ENCODE results near the gene GRIK4. TPM values are rescaled to one million over a fixed set of nuclear protein-coding genes. Genes with fewer than 3 reads are reported as not detected.

GRIK4 gene
- total and polyA plus RNA-seq, 2 donors (not counting 1 experiment from before 2014, with no cell fraction given): 0.12 to 0.27 TPM

GRCh38 chr11:120499859-120500258 lies 11.7 kb upstream of the GRIK4 start:
- Histone ChIP-seq H3K27me3 (replicated peaks in 1 of 4; ENCODE audit: control extremely low read depth in 1 of 4, control insufficient read depth in 3 of 4, insufficient read depth in 4 of 4, low read length in 3 of 4) (peaks cover 0 to 13% (median 6%) of the 10 kb centered on the region in 4 experiments), H3K4me1 (ENCODE audit: control insufficient read depth in 2 of 2, insufficient read depth in 2 of 2, low read length in 2 of 2) (no peaks in the 10 kb centered on the region), H3K4me3 (ENCODE audit: control extremely low read depth in 1 of 5, extremely low read depth in 1 of 5, insufficient read depth in 1 of 5, low read depth in 2 of 5, low read length in 4 of 5) (no peak overlapping the region), H3K9me3 (ENCODE audit: control extremely low read depth in 1 of 3, control insufficient read depth in 2 of 3, insufficient read depth in 1 of 3, low read length in 2 of 3) (no peaks in the 10 kb centered on the region), H3K27ac (ENCODE audit: low read length in 2 of 2) (no peak overlapping the region), H3K4me2 (replicated peaks; ENCODE audit: low read depth, low read length, poor library complexity, severe bottlenecking) (no peak overlapping the region), H2AFZ (ENCODE audit: insufficient read depth, low read depth, low read length, poor library complexity, severe bottlenecking) (no peak overlapping the region), H3K79me2 (ENCODE audit: control insufficient read depth, insufficient read depth, low read length) (no peaks in the 10 kb centered on the region), H4K20me1 (ENCODE audit: control insufficient read depth, insufficient read depth, low read length, poor library complexity, severe bottlenecking) (no peaks in the 10 kb centered on the region), H3K9ac (ENCODE audit: low read length) (no peak overlapping the region), H3K36me3 (replicated peaks in 1 of 2; ENCODE audit: control extremely low read depth in 1 of 2, control insufficient read depth in 1 of 2, extremely low read depth in 1 of 2, insufficient read depth in 2 of 2, low read length in 1 of 2) (no peaks in the 10 kb centered on the region)
- POLR2A ChIA-PET: no interaction called here
- Mint-ChIP-seq H3K27ac (no peak overlapping the region), H3K4me3 (no peak overlapping the region), H3K9me3 (ENCODE audit: insufficient read depth) (no peaks in the 10 kb centered on the region), H3K4me1 (no peaks in the 10 kb centered on the region), H3K27me3 (peaks cover 52% of the 10 kb centered on the region)
- 82% methylated on average over 2 of the region's 5 CpGs for WGBS (ENCODE audit: insufficient coverage)
- CTCF ChIA-PET: interaction anchor here (0.7 kb wide), 1 partner anchor 12 kb away, joined by 5 read pairs; the partner anchor contains the start of gene GRIK4
- intact Hi-C loops (cut with micrococcal nuclease): no loop called here
- DNase-seq: no peak
- no peak for ATAC-seq (ENCODE audit: low read depth)
- no peak for TF ChIP-seq EZH2 (IDR thresholded peaks at IDR 0.05; ENCODE audit: borderline replicate concordance, insufficient read depth, low read depth, low read length, poor library complexity, severe bottlenecking)
- TF ChIP-seq, protein P1, sequence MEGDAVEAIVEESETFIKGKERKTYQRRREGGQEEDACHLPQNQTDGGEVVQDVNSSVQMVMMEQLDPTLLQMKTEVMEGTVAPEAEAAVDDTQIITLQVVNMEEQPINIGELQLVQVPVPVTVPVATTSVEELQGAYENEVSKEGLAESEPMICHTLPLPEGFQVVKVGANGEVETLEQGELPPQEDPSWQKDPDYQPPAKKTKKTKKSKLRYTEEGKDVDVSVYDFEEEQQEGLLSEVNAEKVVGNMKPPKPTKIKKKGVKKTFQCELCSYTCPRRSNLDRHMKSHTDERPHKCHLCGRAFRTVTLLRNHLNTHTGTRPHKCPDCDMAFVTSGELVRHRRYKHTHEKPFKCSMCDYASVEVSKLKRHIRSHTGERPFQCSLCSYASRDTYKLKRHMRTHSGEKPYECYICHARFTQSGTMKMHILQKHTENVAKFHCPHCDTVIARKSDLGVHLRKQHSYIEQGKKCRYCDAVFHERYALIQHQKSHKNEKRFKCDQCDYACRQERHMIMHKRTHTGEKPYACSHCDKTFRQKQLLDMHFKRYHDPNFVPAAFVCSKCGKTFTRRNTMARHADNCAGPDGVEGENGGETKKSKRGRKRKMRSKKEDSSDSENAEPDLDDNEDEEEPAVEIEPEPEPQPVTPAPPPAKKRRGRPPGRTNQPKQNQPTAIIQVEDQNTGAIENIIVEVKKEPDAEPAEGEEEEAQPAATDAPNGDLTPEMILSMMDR (IDR thresholded peaks at IDR 0.05): no peak

DNA sequence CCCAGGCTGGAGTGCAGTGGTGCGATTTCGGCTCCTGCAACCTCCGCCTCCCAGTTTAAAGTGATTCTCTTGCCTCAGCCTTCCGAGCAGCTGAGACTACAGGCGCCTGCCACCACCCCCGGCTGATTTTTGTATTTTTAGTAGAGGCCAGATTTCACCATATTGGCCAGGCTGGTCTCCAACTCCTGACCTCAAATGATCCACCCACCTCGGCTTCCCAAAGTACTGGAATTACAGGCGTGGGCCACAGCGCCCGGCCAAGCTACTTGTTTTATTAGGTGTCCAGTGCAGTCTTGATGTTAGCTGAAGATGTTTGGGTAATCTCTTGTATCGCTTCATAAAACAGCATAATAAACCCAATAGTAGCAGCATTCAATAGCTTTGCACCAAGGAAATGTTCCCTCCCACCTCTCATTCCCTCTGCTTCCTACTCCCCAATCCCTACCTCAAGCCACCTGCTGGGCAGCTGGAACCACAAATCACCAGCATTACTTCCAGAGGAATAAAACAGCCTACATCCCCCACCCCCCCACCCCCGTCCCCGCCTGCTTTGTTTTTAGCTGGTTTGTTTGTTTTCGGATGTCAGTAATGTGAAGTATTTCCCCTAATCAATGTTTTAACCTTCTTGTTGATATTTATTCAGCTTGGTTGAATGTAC lies 11.0 kb upstream of the GRIK4 start:
- H3K9ac ChIP-seq (ENCODE audit: low read length): no peak overlapping the region
- ChIA-PET CTCF (no interaction called here), POLR2A (no interaction called here)

More for the DNA sequence above, 11.0 kb upstream of the GRIK4 start:
- no peak for TF ChIP-seq EZH2 (IDR thresholded peaks at IDR 0.05; ENCODE audit: borderline replicate concordance, insufficient read depth, low read depth, low read length, poor library complexity, severe bottlenecking)
- TF ChIP-seq, protein P1 (IDR thresholded peaks at IDR 0.05): no peak
- Mint-ChIP-seq H3K27me3 (peaks cover 57% of the 10 kb centered on the region), H3K27ac (no peak overlapping the region), H3K4me1 (no peaks in the 10 kb centered on the region), H3K4me3 (no peak overlapping the region), H3K9me3 (ENCODE audit: insufficient read depth) (no peaks in the 10 kb centered on the region)
- H3K9me3 ChIP-seq (ENCODE audit: control extremely low read depth in 1 of 3, control insufficient read depth in 2 of 3, insufficient read depth in 1 of 3, low read length in 2 of 3): no peaks in the 10 kb centered on the region
- intact Hi-C loops (cut with micrococcal nuclease): no loop called here
- H3K4me3 ChIP-seq (ENCODE audit: control extremely low read depth in 1 of 5, extremely low read depth in 1 of 5, insufficient read depth in 1 of 5, low read depth in 2 of 5, low read length in 4 of 5): no peak overlapping the region
- no peak for DNase-seq
- H3K27me3 ChIP-seq (replicated peaks in 1 of 4; ENCODE audit: control extremely low read depth in 1 of 4, control insufficient read depth in 3 of 4, insufficient read depth in 4 of 4, low read length in 3 of 4): peaks cover 0 to 17% (median 6%) of the 10 kb centered on the region in 4 experiments
- no peak for ATAC-seq (ENCODE audit: low read depth)
- no peaks in the 10 kb centered on the region for H3K4me1 ChIP-seq (ENCODE audit: control insufficient read depth in 2 of 2, insufficient read depth in 2 of 2, low read length in 2 of 2)
- H3K4me2 ChIP-seq (replicated peaks; ENCODE audit: low read depth, low read length, poor library complexity, severe bottlenecking): no peak overlapping the region
- H4K20me1 ChIP-seq (ENCODE audit: control insufficient read depth, insufficient read depth, low read length, poor library complexity, severe bottlenecking): no peaks in the 10 kb centered on the region
- WGBS (ENCODE audit: insufficient coverage): 83% methylated on average over 1 of the region's 14 CpGs
- H3K79me2 ChIP-seq (ENCODE audit: control insufficient read depth, insufficient read depth, low read length): no peaks in the 10 kb centered on the region
- no peaks in the 10 kb centered on the region for H3K36me3 ChIP-seq (replicated peaks in 1 of 2; ENCODE audit: control extremely low read depth in 1 of 2, control insufficient read depth in 1 of 2, extremely low read depth in 1 of 2, insufficient read depth in 2 of 2, low read length in 1 of 2)
- H3K27ac ChIP-seq (ENCODE audit: low read length in 2 of 2): no peak overlapping the region
- H2AFZ ChIP-seq (ENCODE audit: insufficient read depth, low read depth, low read length, poor library complexity, severe bottlenecking): no peak overlapping the region
